Liver (tissue), 9 donors: ENCODE measurements around the gene THRA. TPM values are rescaled to one million over a fixed set of nuclear protein-coding genes. Genes with fewer than 3 reads are reported as not detected.
A peak's percentile ranks its signal among the peaks of the same experiment; 100 is the strongest.

Source experiments
- DNase-seq: peaks from one replicate; pipeline ENCODE4 v3.0.0-alpha.2; 2017; ENCODE audit warnings: low spot score
- H3K27ac ChIP-seq, 2 donors: one replicate each; pipeline ENCODE4 v1.7.0; 2013; ENCODE audit warnings: inconsistent platforms in 2 of 2, low read length in 2 of 2, control low read depth in 1 of 2, low read depth in 1 of 2, mild to moderate bottlenecking in 1 of 2
- H3K27me3 ChIP-seq, 4 donors: one replicate each; pipeline versions ENCODE4 v1.6.1 to v1.7.0; 2013; ENCODE audit warnings: low read length in 3 of 4, inconsistent platforms in 1 of 4, mild to moderate bottlenecking in 1 of 4, moderate library complexity in 1 of 4; ENCODE audit not compliant: control insufficient read depth in 4 of 4, insufficient read depth in 4 of 4
- H3K36me3 ChIP-seq, 4 donors: one replicate each; pipeline versions ENCODE4 v1.6.1 to v1.7.0; 2013; ENCODE audit warnings: low read length in 3 of 4, mild to moderate bottlenecking in 3 of 4, low read depth in 1 of 4, moderate library complexity in 1 of 4; ENCODE audit not compliant: control insufficient read depth in 4 of 4, insufficient read depth in 3 of 4
- H3K4me1 ChIP-seq, 4 donors: one replicate each; pipeline versions ENCODE4 v1.6.1 to v1.7.0; 2013; ENCODE audit warnings: low read length in 3 of 4, mild to moderate bottlenecking in 3 of 4, moderate library complexity in 1 of 4; ENCODE audit not compliant: control insufficient read depth in 4 of 4, insufficient read depth in 4 of 4
- H3K4me3 ChIP-seq, 3 donors: one replicate each; pipeline versions ENCODE4 v1.6.1 to v1.7.0; 2013; ENCODE audit warnings: low read length in 3 of 3, control low read depth in 1 of 3, low read depth in 1 of 3, mild to moderate bottlenecking in 1 of 3
- H3K9ac ChIP-seq, 2 donors: one replicate each; pipeline ENCODE4 v1.7.0; 2013; ENCODE audit warnings: low read length in 2 of 2, mild to moderate bottlenecking in 2 of 2, moderate library complexity in 2 of 2, control low read depth in 1 of 2, low read depth in 1 of 2
- H3K9me3 ChIP-seq, 4 donors: one replicate each; pipeline versions ENCODE4 v1.6.1 to v1.7.0; 2013; ENCODE audit warnings: low read length in 3 of 4; ENCODE audit not compliant: control insufficient read depth in 4 of 4
- EGR1 ChIP-seq, 2 donors: IDR thresholded peaks; 2 replicates each; pipeline ENCODE4 v1.6.1; 2016 to 2018; ENCODE audit warnings: antibody characterized with exemption in 2 of 2, low read depth in 2 of 2
- FOXA1 ChIP-seq: IDR thresholded peaks from 2 replicates; pipeline ENCODE4 v1.6.1; 2016; ENCODE audit warnings: antibody characterized with exemption
- FOXA2 ChIP-seq: IDR thresholded peaks from 2 replicates; pipeline ENCODE4 v1.6.1; 2016; ENCODE audit warnings: antibody characterized with exemption
- GABPA ChIP-seq, 2 donors: IDR thresholded peaks in 1 of 2; conservative IDR thresholded peaks in 1 of 2; 2 replicates each; pipeline ENCODE4 v1.6.1; 2016; ENCODE audit warnings: antibody characterized with exemption in 2 of 2, mild to moderate bottlenecking in 1 of 2, moderate library complexity in 1 of 2
- HNF4A ChIP-seq, 2 donors: conservative IDR thresholded peaks; 2 replicates each; pipeline ENCODE4 v1.6.1; 2016; ENCODE audit warnings: antibody characterized with exemption in 2 of 2, mild to moderate bottlenecking in 2 of 2
- HNF4G ChIP-seq: IDR thresholded peaks from 2 replicates; pipeline ENCODE4 v1.6.1; 2016; ENCODE audit warnings: antibody characterized with exemption
- JUND ChIP-seq, 2 donors: IDR thresholded peaks; 2 replicates each; pipeline ENCODE4 v1.6.1; 2016; ENCODE audit warnings: antibody characterized with exemption in 2 of 2
- RAD21 ChIP-seq, 2 donors: IDR thresholded peaks; 2 replicates each; pipeline ENCODE4 v1.6.1; 2016; ENCODE audit warnings: antibody characterized with exemption in 2 of 2, mild to moderate bottlenecking in 2 of 2
- TAF1 ChIP-seq: conservative IDR thresholded peaks from 2 replicates; pipeline ENCODE4 v1.6.1; 2016; ENCODE audit warnings: antibody characterized with exemption, mild to moderate bottlenecking
- YY1 ChIP-seq: IDR thresholded peaks from 2 replicates; pipeline ENCODE4 v1.6.1; 2016; ENCODE audit warnings: antibody characterized with exemption, mild to moderate bottlenecking
- WGBS: extraction: QIAGEN DNeasy Blood & Tissue Kit; methylation state at CpG from one replicate; pipeline ENCODE4 v1.1.7; 2013; 5-methylcytosine and 5-hydroxymethylcytosine counted together
- polyA plus RNA-seq, 2 donors: library from polyadenylated mRNA; stranded (reverse) in 1 of 2; unstranded in 1 of 2; fragments of 200-250 nt in 1 of 2; fragments of >200 nt in 1 of 2; fragmentation: Nextera tagmentation in 1 of 2; extraction: Ambion mirVana in 1 of 2; gene quantifications; one replicate each; pipeline versions ENCODE4 v1.2.1 to v1.2.3, GENCODE V29; 2013 to 2015
- total RNA-seq, 2 donors: library from RNA; depleted of rRNA; stranded (reverse); fragments of >200 nt; gene quantifications; one replicate each; pipeline ENCODE4 v1.2.3, GENCODE V29; 2014
- TF ChIP-seq, protein P1 (sequence below): IDR thresholded peaks from 2 replicates; pipeline ENCODE4 v1.6.1; 2016; ENCODE audit warnings: antibody characterized with exemption
- TF ChIP-seq, protein P2 (sequence below): IDR thresholded peaks from 2 replicates; pipeline ENCODE4 v1.6.1; 2016; ENCODE audit warnings: antibody characterized with exemption, mild to moderate bottlenecking
- TF ChIP-seq, protein P3 (sequence below): fragments of 150-350 bp; IDR thresholded peaks from 2 replicates; pipeline ENCODE4 v1.5.1; 2017; ENCODE audit warnings: improper control_type of control experiment, low read depth, low read length; ENCODE audit not compliant: missing input control
- donor health status: healthy.
- donor health status: healthy.
- donor health status: healthy.
- donor health status: healthy.
- donor health status: healthy.

Gene THRA
- total and polyA plus RNA-seq, 4 donors: 3.2 to 10.3 (median 7.4) TPM

DNA sequence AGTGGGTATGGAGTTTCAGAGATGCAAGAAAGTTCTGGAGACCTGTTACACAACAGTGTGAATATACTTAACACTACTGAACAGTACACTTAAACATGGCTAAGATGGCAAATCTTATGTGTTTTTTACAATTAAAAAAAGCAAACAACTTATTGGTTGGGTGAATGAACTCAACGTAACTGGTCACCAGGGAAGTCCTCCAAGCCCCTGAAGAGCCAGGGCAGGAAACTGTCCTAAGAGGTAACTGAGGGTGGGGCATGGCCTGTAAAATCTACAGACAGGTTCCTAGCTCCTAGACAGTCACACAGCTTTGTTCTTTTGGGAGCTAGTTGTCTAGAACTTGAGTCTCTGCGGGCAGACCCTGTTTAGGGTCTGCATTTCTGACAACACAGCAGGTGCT lies 37.2 kb upstream of the THRA start:
- no peak for DNase-seq
- Histone ChIP-seq H3K27ac (no peak overlapping the region), H3K27me3 (no peaks in the 10 kb centered on the region), H3K4me3 (no peak overlapping the region), H3K9ac (no peak overlapping the region), H3K9me3 (no peaks in the 10 kb centered on the region), H3K4me1 (peaks cover 2 to 15% (median 7%) of the 10 kb centered on the region in 4 donors), H3K36me3 (peaks cover 11 to 44% (median 21%) of the 10 kb centered on the region in 4 donors)
- 88% methylated on average over 2 of the region's 2 CpGs for WGBS
- TF ChIP-seq RAD21 (IDR thresholded peaks at IDR 0.05) (no peak), GABPA (IDR thresholded peaks at IDR 0.05 in 1 of 2, conservative IDR thresholded peaks at IDR 0.05 in 1 of 2) (no peak), FOXA1 (no peak), TAF1 (no peak), EGR1 (IDR thresholded peaks at IDR 0.05; ENCODE audit: low read depth in 2 of 2) (no peak)

DNA sequence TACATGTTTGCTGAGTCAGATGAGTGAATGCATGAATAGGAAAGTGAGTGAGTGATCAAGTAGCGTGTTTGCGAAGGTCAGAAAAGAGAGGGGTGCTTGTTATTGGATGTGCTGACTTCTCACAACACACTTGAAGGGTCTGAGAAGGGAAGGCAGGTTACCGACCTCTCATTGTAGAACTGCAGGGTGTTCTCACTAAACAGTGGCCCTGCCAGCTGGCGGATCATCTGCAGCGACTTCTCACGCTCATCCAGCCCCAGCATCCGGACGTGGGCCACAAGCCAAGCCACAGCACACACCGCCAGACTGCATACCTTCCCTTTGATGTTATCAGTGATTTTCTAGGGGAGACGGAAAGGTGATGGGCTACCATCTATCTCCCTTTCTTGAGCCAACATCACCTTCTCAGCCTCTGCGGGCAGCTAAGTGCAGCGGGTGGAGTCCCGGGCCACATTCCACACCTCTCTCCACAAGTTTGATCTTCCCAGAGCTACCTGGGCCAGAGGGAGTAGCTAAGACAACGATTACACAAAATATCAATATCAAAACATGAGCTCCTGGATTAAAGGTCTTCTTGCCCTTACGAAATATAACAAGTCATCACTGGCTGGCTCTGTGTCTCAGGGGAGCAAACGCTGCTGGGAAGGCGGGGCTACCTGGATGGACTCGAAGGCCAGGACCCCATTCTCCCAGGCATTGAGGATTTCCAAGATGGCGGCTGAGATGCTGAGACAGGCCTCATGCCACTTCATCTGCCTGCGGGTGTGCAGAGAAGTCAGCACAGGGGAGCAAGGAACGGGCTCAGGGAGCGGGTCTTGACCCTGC lies 36.6 kb upstream of the THRA start:
- Histone ChIP-seq H3K36me3 (peaks cover 11 to 45% (median 21%) of the 10 kb centered on the region in 4 donors), H3K9me3 (no peaks in the 10 kb centered on the region), H3K4me1 (peaks cover 2 to 15% (median 8%) of the 10 kb centered on the region in 4 donors), H3K4me3 (no peak overlapping the region), H3K27ac (no peak overlapping the region), H3K27me3 (no peaks in the 10 kb centered on the region), H3K9ac (no peak overlapping the region)
- TF ChIP-seq GABPA (IDR thresholded peaks at IDR 0.05 in 1 of 2, conservative IDR thresholded peaks at IDR 0.05 in 1 of 2): no peak
- TF ChIP-seq HNF4A (conservative IDR thresholded peaks at IDR 0.05): peak in 1 of 2 donors; percentile 41
- 59% methylated on average over 22 of the region's 22 CpGs for WGBS
- DNase-seq: no peak

DNA sequence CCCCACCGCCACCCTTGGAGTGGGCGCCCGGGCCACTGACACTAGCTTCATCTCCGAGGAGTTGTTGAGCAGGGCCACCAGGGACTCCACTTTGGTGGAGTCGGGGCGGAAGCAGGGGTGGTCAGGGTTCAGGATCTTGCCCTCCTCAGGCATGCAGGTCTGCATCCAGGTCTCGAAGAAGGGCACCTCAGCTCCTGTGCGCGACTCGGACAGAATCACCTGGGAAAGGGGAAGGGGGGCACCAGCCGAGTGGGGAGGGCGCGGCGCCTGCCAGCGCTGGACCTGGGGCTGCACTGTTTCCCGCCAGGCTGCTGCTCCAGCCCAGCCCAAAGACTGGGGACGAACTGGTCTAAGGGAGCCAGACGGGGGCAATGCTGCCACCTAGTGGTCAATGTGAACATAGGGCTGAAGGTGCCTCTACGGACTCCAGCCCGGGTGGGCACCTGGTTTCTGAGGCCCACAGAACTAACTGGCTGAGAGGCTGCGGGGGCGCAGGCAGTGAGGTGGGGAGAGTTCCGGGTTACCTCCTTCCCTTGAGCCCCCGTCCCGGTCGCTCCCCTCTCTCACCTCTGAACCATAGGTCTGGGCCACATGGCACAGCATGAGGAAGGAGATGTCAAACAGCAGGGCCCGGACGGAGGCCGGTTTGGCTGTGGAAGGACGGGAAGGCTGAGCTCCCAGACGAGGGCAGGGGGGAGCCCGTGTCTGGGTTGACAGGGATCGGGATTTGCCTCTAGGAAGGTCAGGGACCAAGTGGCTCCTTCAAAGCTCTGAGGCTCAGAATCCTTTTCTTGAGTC lies 35.8 kb upstream of the THRA start:
- no peak overlapping the region for H3K4me3 ChIP-seq
- no peak overlapping the region for H3K27ac ChIP-seq
- peaks cover 7 to 43% (median 22%) of the 10 kb centered on the region in 4 donors for H3K36me3 ChIP-seq
- peak; percentile 78 for DNase-seq
- WGBS: 39% methylated on average over 33 of the region's 33 CpGs
- TF ChIP-seq, protein P1, sequence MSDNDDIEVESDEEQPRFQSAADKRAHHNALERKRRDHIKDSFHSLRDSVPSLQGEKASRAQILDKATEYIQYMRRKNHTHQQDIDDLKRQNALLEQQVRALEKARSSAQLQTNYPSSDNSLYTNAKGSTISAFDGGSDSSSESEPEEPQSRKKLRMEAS: no peak
- TF ChIP-seq RAD21 (IDR thresholded peaks at IDR 0.05) (peak; percentile 75 to 87), HNF4A (conservative IDR thresholded peaks at IDR 0.05) (no peak), TAF1 (no peak), FOXA2 (no peak), HNF4G (no peak), YY1 (no peak), JUND (IDR thresholded peaks at IDR 0.05) (no peak)
- TF ChIP-seq, protein P2, sequence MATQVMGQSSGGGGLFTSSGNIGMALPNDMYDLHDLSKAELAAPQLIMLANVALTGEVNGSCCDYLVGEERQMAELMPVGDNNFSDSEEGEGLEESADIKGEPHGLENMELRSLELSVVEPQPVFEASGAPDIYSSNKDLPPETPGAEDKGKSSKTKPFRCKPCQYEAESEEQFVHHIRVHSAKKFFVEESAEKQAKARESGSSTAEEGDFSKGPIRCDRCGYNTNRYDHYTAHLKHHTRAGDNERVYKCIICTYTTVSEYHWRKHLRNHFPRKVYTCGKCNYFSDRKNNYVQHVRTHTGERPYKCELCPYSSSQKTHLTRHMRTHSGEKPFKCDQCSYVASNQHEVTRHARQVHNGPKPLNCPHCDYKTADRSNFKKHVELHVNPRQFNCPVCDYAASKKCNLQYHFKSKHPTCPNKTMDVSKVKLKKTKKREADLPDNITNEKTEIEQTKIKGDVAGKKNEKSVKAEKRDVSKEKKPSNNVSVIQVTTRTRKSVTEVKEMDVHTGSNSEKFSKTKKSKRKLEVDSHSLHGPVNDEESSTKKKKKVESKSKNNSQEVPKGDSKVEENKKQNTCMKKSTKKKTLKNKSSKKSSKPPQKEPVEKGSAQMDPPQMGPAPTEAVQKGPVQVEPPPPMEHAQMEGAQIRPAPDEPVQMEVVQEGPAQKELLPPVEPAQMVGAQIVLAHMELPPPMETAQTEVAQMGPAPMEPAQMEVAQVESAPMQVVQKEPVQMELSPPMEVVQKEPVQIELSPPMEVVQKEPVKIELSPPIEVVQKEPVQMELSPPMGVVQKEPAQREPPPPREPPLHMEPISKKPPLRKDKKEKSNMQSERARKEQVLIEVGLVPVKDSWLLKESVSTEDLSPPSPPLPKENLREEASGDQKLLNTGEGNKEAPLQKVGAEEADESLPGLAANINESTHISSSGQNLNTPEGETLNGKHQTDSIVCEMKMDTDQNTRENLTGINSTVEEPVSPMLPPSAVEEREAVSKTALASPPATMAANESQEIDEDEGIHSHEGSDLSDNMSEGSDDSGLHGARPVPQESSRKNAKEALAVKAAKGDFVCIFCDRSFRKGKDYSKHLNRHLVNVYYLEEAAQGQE: no peak
- TF ChIP-seq, protein P3, sequence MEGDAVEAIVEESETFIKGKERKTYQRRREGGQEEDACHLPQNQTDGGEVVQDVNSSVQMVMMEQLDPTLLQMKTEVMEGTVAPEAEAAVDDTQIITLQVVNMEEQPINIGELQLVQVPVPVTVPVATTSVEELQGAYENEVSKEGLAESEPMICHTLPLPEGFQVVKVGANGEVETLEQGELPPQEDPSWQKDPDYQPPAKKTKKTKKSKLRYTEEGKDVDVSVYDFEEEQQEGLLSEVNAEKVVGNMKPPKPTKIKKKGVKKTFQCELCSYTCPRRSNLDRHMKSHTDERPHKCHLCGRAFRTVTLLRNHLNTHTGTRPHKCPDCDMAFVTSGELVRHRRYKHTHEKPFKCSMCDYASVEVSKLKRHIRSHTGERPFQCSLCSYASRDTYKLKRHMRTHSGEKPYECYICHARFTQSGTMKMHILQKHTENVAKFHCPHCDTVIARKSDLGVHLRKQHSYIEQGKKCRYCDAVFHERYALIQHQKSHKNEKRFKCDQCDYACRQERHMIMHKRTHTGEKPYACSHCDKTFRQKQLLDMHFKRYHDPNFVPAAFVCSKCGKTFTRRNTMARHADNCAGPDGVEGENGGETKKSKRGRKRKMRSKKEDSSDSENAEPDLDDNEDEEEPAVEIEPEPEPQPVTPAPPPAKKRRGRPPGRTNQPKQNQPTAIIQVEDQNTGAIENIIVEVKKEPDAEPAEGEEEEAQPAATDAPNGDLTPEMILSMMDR: peak; percentile 85
- no peaks in the 10 kb centered on the region for H3K27me3 ChIP-seq
- H3K9ac ChIP-seq: no peak overlapping the region
- no peaks in the 10 kb centered on the region for H3K9me3 ChIP-seq
- H3K4me1 ChIP-seq: peaks cover 6 to 23% (median 13%) of the 10 kb centered on the region in 4 donors
